Kidney tubule cell (primary cell): ENCODE results near the gene MCTP1.

Experiments
- DNase-seq: peaks from one replicate; pipeline ENCODE4 v3.0.0-alpha.2; 2018; ENCODE audit warnings: low spot score

Gene MCTP1

DNA sequence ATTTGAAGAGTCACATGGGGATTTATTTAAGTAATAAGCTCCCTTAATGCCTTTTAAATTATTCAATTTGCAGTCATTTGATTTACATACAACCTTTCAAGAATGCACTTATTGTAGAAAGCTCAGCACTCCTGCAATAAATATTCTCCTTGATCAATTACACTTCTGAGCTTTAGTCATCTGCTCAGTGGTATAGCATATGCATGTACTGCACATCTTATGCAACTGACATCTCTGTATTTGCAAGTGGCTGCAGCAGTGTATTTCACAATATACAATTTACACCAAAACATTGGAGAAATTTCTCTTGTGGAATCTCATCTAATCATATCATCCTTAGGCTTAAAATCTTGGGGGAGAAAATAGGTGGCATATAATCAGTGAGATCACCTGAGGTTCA is 340.7 kb downstream of the MCTP1 start:
- no peak for DNase-seq

DNA sequence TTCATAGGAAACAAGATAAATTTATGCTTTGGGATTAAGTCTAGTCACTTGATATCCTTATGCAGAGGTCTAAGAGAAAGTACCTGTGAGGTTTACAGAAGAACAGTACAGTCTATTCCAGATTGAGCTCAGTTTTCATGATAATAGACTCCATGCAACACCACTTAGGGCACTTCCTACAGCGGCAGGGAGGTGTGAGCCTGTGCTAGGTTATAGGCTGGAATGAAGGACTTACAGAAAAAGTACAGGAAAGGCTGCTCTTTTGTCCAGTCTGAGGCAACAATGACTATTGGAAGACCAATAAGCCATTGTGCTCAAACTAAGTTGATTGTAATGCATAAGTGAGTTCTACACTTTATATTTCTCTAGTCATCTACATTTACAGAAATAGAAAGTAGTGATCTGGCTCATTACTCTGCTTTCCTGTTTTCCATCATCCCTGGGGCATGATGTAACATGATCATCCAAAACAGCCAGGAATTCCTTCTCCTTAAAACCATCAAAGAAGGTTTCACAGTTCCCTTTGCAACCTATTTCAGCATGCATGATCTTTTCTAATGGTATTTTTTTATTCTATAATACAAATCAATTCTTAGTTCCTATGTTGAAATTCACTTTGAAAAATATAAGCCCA is 343.7 kb downstream of the MCTP1 start:
- no peak for DNase-seq

DNA sequence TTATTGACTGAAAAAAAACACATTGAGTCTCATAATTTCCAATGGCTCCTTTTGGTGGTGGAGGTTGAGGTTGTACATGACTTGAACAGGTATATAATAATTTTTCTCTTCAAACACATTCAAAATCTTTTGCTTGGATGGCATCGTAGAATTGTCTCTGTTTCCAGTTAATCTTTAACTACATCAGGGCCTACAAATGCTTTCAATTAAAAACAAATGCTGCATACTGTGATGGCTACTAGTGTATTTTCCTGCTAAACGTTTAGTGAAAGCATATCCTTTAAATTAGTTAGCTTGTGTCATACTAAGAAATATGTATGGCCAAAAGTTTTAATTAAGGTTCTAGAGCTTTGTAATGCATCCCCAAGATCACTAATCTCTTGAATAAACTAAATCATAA is 352.6 kb downstream of the MCTP1 start:
- DNase-seq: peak; percentile 6

DNA sequence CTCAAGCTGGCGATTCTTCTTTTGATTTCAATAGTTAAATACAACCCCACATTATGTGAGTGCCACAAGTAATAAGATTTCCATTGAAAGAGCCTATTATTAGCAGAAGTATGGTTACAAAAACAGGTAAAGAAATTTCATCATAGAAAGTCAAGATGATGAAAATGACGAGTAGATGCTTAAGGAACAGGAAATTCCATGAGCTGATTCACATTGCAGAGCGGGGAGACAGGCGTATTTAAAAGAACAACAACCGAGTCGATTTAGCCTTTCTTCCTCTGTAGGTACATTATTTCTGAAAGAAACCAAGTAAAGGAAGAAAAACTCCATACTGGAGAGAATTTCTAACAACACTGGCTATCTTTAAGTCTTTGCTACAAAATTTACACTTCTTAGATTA is 356.0 kb downstream of the MCTP1 start:
- DNase-seq: no peak

DNA sequence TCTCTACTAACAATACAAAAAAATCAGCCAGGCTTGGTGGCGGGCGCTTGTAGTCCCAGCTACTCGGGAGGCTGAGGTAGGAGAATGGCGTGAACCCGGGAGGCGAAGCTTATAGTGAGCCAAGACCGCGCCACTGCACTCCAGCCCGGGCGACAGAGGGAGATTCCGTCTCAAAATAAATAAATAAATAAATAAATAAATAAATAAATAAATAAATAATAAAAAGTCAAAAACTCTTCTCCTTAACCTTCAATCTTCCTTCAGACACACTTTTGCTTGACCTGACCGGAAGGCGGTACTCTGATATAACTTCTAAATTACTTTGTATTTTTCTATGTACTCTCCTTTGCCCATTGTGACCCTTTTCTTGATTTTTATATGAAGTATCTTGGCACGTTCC is 364.3 kb downstream of the MCTP1 start:
- DNase-seq: no peak

DNA sequence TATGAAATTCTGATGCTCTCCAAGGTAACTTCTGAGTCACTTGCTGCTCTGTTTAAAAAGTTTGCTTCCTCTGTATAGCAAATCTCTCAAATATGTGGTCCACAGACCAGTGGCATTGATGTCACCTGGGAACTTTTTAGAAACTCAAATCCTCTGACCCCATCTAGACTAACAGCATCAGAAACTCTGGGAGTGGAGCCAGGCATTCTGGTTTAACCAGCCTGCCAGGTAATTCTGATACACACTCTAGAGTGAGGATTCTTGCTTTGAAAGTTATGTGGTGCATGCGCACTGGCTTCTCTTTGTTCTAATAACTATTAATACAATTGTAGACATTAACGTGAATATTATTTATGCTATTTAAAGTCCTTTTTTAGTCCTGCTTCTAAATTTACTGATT is 368.3 kb downstream of the MCTP1 start:
- DNase-seq: no peak

DNA sequence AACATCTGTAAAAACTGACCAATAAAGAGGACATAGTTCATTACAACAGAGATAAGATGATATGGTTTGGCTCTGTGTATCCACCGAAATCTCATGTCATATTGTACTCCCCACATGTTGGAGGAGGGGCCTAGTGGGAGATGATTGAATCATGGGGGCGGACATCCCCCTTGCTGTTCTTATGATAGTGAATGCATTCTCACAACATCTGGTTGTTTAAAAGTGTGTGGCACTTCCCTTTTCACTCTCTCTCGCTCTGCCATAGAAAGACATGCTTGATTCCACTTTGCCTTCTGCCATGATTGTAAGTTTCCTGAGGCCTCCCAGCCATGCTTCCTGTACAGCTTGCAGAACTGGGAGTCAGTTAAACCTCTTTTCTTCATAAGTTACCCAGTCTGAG is 373.6 kb downstream of the MCTP1 start:
- no peak for DNase-seq

DNA sequence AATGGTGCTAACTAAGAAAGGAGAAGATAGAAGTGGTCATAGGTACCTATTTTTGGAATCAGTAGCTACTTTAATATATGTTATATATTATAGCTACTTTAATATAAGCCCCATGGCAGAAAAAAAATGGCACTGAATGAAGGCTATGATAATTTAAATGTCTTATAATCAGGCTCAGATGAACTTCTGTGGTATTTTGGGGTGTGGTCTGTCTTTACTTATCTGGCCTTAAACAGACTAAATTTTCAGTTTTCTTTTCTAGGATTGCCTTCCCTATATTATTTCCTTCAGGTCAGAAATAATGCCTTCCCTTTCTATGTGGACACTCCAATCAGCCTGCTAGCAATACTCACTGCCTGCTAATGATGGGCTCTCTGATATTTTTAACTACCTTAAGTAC is 374.2 kb downstream of the MCTP1 start:
- DNase-seq: no peak

DNA sequence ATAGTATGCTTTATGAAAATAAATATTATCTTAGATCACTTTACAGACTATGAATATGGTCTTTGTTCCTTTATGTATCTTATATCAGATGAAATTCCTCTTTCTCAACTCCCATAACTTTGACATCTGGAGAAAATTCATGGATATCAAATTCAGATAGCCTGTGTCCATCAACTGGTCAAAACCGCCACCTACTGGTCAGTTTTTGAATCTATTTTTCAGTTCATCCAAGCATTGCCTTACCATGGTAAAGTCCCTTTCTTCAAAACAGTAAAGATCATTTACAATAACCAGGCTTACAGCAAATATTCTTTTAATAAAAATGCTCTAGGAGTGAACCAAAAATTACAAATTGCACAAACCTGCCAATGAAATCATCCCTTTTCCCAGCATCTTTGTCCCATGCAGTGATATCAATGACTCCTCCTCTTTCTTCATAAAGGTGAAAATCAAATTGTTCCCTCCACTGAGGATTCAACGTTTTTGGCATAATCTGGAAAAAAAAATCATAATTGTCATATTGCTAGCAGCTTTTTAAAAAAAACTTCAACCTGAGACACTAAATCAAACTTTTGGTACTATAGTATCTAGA is 375.9 kb downstream of the MCTP1 start:
- DNase-seq: peak; percentile 46

DNA sequence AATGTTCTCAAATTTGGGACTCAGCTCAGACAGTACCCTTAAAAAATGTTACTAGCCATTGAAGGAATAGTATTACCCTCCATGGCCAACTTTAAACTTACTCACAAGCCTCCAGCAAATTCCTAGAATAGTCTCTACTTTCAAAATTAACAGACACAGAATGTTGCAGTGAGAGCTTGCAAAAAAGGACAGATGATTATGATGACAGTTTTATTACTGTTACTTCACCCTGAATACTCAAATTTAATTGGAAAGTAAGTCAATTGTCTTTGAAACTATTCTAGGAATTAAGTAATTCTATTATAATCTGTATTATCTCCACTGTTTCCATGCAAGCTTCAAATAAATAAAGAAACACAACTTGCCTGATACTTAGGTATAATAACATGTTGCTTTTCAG is 378.1 kb downstream of the MCTP1 start:
- DNase-seq: no peak

DNA sequence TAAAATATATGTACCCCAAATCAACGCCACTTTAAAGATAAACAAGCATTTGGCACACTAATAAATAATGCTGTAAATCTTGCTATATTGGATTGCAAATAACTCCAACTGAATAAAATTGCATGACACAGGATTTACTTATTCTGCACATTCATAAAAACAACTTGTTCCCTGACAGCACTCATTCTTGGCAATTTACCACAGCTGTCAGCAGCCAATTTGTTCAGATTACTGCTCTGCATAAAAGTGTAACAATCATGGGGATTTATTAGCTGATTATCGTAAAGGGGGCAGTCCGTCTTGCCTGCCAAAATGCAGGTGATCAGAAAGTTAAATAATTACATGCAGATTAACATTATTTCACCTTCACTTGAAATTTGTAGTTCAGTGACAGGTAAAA is 381.2 kb downstream of the MCTP1 start:
- DNase-seq: no peak

DNA sequence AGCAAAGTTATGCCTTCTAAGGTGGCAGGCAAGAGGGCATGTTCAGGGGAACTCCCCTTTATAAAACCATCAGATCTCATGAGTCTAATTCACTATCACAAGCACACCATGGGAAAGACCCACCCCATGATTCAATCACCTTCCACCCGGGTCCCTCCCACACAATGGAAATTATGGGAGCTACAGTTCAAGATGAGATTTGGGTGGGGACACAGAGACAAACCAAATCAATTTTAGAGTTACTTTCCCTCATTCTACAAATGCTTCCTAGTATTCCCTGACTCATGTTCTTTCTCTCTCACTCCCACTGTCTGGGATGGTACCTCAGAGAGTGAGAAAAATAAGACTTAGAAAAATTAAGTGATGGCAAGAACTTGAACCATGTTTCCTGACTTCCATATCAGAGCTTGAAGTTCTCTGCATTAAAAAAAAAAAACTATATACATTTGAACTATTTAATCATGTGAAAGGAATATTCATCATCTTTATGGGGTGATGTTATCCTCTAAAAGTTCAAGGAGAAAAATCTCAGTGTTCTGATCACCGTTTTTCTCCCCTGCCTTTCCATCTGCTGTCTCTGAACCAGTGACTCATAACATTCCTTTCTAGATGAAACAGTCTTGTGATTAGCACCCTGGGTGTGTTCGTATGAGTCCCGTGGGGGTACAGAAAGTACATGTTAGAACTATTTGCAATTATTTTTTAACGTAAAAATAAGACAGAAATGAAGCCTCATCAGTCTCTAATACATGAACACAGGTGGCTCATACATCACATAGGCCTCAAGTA is 383.5 kb downstream of the MCTP1 start:
- DNase-seq: peak; percentile 78

DNA sequence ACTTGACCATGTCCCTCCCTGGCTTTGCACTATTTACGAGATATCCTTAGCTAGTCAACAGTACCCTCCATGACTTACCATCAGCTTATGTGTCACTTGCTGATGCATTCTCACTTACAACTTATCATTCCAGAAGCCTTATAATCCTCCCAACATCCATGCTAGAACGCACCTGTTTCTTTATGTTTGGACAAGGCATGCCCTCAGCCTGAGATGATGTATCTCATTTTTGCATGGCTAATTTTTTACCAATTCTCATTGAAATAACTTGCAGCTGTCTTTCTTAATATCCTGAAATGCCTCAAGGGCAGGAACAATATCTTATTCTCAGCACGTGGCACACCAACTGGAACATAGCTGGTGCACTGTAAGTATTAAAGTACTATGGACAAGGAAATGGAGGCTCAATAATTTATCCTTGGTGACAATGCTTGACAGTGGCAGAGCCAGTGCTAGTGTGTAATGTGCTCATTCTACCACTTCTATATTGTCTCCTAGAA is 384.8 kb downstream of the MCTP1 start:
- peak; percentile 13 for DNase-seq

DNA sequence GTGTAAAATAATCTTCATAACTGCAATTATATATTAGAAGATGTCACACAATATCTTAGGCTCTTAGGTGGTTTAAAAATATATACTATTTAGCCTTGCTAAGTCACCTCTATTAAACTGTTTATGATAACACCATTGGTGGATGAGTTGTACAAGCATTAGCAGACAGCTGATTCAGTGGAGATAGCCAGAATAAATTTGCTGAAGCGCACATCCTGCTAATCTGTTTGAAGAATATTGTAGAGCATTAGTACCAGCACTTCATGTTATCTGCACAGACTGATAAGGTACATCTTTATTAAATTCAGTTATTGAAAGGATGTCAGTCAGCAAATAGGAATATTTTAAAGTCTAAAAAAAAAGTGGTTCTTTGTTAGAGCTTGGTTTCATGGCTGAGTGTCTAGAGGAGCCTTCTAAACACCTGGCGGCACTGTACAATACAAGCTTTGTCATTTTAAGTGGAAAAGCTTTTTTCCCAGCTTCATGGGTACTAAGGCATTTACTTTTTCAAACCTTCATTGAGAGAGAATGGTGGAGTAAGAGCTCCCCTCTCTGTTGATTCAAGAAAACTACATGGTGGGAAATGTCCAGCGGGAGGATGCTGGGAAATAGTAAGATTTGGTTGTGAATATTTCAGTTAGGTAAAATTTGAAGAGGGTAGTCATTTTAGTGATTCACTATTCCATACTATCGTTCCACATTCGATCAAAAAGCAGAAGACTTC is 391.3 kb downstream of the MCTP1 start:
- DNase-seq: peak; percentile 30

DNA sequence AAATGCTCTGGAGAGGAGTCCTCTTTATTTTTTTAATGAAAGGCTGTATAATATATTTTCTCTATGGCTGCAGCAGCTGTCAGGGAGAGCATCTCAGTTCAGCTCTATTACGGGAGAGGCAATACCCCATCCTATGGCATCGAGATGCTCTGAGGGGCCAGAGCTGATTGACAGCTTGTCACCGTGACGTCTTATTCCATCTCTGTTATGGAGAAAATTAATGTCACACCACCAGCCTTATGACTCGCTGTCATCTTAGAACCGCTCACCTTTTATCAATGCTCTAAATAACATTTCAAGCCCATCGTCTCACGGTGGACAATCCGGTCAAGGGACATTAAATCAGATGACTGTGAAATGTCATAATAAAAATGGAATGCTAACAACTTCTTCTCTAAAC is 392.9 kb downstream of the MCTP1 start:
- peak; percentile 17 for DNase-seq

DNA sequence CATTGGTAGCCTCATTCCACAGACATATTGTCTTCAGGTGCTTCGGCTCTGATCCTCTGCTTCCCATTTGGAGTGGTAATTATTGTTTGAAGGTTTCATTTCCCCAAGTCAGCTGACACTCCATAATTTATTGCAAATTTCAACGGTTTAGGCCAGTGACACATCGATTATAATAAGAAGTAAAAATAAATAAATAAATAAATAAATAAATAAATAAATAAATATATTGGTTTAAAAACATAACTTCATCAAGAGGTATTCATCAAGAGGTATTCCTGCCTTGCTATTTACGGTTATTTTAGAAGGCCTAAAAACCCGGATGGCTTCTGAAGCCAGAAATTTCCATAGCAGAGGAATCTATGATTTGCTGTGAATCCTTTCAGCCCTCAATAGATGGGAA is 393.3 kb downstream of the MCTP1 start:
- DNase-seq: no peak

DNA sequence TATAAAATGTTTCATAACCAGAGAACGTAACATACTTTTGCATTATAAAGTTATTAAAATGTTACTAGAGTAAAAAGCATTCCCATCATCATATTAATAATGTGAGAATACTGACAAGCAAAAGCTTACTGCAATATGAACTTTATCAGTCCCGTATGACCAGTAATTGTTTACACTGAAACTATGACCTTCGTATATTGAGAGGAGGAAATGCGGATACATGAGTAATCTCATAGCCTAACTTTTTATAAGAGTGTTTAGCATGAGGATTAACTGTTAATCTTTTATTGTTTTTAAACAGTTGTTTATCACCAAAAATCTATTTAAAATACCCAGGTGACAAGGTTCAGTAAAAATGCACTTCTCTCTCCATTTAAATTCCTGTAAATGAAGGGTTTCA is 394.0 kb downstream of the MCTP1 start:
- no peak for DNase-seq

DNA sequence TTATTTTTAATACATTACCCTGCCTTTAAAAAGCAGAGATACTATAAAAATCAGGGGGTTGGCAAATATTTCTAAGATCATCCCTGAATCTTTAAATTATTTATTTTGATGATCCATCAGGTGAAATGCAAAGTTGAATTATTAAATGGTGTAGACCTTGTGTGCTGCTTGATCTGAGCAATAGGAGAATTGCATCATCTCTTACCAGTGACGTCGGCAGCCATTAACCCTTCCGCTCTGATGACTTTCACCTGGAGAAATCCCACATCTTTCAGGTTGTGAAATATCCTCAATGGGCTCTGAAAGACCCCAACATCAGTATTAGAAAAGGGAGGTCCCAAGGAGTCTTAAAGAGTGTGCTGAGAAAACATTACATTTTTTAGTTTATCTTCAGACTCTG is 396.2 kb downstream of the MCTP1 start:
- no peak for DNase-seq

DNA sequence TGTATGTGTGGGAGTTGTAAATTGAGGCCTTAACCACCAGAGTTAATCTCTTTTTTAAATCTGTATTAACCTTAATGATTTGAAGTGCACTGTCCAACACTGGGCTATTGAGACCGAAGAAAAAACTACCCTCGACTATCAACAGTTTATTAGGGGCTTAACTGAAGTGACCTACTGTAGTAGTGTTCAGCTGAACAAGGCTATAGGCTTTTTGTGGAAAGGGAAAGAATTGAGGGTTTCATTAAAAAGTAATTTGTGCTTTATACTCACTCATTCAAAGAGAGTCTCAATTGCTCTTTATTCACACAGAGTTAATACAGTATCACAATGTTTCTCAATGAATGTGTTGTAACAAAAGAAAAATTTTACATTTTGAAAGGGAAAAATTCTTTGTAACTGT is 399.0 kb downstream of the MCTP1 start:
- DNase-seq: no peak

DNA sequence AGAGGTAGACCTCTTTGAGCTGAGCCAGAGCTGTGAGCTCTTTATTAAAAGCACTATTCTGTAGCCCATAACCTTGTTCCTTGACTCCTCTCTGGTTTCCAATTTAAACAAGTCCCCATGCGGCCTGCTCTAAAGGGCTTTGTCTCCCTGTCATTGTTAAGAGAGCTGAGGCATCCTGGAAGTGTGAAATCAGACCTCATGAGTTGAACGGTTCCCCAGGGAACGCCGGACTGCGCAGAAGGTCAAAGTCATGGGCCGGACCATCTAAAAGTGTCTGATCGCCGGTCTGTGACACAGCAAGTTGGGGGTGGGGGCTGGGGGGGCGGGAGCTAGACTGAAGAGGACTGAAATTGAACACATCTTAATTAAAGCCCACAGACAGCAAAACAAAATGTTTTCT is 400.6 kb downstream of the MCTP1 start:
- DNase-seq: peak; percentile 1

DNA sequence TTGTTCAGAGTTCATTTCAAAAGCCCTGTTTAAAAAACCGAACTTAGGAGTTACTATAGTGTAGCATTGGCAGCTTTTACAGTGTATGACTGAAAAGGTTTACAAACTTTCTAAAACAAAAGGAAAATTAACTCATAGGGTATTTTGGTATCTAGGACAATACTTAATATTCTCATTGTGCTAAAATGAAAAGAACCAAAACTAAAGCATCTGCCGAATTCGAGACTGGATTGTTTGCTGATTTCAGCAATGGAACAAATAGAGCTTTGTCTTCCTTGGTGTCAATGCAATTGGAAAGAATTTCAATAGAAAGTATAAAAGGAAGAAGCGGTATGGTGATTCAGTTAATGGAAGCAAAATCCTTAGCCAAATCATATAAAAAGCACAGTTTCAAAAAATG is 412.4 kb downstream of the MCTP1 start:
- DNase-seq: no peak

DNA sequence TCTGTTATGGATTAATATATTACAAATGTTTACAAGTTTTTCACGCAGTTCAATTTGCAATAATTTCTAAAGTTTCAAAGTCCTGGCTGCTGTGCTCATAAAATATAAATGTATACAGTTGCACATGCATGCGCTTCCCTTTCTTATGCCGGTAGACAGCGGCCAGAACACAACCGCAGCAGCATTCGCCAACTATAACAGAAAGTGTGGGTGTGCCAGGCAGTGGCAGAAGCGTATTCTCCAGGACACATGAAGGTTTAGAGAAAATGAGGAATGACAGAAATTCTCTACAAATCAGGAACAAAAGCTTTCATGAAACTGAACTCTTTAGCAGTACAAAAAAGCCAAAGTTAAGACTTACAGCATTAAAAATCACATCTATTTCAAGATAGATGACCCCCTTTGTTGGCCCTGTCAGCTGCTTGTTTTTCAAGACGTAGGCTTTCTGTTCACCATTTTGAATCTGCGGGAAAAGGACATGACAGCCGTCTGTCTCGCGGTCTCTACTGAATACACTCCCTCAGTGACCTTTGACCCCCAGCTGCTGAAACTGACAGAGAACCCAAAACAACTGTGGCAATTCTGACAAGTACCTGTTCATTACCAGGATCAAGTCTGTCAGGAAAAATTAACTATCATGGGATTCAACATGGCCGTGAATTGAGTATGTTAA is 414.2 kb downstream of the MCTP1 start:
- DNase-seq: no peak
